ENCODE measurements around the gene IFIT3.

DNA sequence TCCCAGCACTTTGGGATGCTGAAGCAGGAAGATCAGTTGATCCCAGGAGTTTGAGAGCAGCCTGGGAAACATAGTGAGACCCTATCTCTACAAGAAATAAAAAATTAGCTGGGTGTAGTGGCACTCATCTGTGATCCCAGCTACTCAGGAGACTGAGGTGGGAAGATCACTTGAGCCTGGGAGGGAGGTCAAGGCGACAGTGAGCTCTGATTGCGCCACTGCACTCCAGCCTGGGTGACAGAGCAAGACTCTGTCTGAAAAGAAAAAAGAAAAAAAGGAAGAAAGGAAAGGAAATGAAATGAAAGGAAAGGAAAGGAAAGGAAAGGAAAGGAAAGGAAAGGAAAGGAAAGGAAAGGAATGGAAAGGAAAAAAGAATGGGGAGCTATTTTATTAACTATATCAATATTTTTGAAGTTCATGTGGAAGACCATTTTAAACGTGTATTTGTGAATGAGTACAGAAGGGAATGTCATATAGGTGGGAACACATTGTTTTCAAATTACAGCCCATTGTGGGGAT lies 33.0 kb upstream of the IFIT3 start:
- TF ChIP-seq, protein P1, sequence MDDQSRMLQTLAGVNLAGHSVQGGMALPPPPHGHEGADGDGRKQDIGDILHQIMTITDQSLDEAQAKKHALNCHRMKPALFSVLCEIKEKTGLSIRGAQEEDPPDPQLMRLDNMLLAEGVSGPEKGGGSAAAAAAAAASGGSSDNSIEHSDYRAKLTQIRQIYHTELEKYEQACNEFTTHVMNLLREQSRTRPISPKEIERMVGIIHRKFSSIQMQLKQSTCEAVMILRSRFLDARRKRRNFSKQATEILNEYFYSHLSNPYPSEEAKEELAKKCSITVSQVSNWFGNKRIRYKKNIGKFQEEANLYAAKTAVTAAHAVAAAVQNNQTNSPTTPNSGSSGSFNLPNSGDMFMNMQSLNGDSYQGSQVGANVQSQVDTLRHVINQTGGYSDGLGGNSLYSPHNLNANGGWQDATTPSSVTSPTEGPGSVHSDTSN (IDR thresholded peaks at IDR 0.05): no peak
- TF ChIP-seq HDAC2 (IDR thresholded peaks at IDR 0.05): no peak
- no peak for TF ChIP-seq SMC3 (IDR thresholded peaks at IDR 0.05)
- TF ChIP-seq, protein P2, sequence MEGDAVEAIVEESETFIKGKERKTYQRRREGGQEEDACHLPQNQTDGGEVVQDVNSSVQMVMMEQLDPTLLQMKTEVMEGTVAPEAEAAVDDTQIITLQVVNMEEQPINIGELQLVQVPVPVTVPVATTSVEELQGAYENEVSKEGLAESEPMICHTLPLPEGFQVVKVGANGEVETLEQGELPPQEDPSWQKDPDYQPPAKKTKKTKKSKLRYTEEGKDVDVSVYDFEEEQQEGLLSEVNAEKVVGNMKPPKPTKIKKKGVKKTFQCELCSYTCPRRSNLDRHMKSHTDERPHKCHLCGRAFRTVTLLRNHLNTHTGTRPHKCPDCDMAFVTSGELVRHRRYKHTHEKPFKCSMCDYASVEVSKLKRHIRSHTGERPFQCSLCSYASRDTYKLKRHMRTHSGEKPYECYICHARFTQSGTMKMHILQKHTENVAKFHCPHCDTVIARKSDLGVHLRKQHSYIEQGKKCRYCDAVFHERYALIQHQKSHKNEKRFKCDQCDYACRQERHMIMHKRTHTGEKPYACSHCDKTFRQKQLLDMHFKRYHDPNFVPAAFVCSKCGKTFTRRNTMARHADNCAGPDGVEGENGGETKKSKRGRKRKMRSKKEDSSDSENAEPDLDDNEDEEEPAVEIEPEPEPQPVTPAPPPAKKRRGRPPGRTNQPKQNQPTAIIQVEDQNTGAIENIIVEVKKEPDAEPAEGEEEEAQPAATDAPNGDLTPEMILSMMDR (IDR thresholded peaks at IDR 0.05): no peak

All from A549 (cell line).